ENCODE results near the gene TMEM205. TPM values are rescaled to one million over a fixed set of nuclear protein-coding genes. Genes with fewer than 3 reads are reported as not detected.
A peak's percentile ranks its signal among the peaks of the same experiment; 100 is the strongest.

Gene TMEM205
- total RNA-seq, 1 donor from 2014 or later: 46.0 TPM

- peaks cover 13% of the 10 kb centered on the region for H3K27me3 ChIP-seq (ENCODE audit: insufficient read depth, low read length)
- H3K36me3 ChIP-seq (ENCODE audit: insufficient read depth, low read length): no peaks in the 10 kb centered on the region
- peak overlapping the region; percentile 69 for H3K4me2 ChIP-seq (ENCODE audit: low read length)
- Mint-ChIP-seq H3K27me3 (ENCODE audit: low read depth, unreplicated experiment) (peaks cover 7% of the 10 kb centered on the region), H3K27ac (ENCODE audit: unreplicated experiment) (no peak overlapping the region), H3K4me1 (ENCODE audit: low read depth, unreplicated experiment) (peaks cover 1% of the 10 kb centered on the region), H3K9me3 (ENCODE audit: unreplicated experiment) (no peaks in the 10 kb centered on the region), H3K4me3 (ENCODE audit: unreplicated experiment) (peak overlapping the region; percentile 76), H3K36me3 (ENCODE audit: low read depth, unreplicated experiment) (no peaks in the 10 kb centered on the region)
- no peaks in the 10 kb centered on the region for H3K79me2 ChIP-seq (ENCODE audit: insufficient read depth, low read length)
- no peaks in the 10 kb centered on the region for H4K20me1 ChIP-seq (ENCODE audit: insufficient read depth, low read length)
- no peak overlapping the region for H2AFZ ChIP-seq (ENCODE audit: low read depth, low read length)
- FAIRE-seq (no peak), DNase-seq (ENCODE audit: low read depth) (no peak)
- no peak for TF ChIP-seq EZH2 (IDR thresholded peaks at IDR 0.05; ENCODE audit: insufficient read depth, low read length)
- TF ChIP-seq, protein P1, sequence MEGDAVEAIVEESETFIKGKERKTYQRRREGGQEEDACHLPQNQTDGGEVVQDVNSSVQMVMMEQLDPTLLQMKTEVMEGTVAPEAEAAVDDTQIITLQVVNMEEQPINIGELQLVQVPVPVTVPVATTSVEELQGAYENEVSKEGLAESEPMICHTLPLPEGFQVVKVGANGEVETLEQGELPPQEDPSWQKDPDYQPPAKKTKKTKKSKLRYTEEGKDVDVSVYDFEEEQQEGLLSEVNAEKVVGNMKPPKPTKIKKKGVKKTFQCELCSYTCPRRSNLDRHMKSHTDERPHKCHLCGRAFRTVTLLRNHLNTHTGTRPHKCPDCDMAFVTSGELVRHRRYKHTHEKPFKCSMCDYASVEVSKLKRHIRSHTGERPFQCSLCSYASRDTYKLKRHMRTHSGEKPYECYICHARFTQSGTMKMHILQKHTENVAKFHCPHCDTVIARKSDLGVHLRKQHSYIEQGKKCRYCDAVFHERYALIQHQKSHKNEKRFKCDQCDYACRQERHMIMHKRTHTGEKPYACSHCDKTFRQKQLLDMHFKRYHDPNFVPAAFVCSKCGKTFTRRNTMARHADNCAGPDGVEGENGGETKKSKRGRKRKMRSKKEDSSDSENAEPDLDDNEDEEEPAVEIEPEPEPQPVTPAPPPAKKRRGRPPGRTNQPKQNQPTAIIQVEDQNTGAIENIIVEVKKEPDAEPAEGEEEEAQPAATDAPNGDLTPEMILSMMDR (IDR thresholded peaks at IDR 0.05; ENCODE audit: insufficient read depth, low read depth, low read length): no peak
- H3K9me3 ChIP-seq (ENCODE audit: insufficient read depth, low read depth, low read length): no peaks in the 10 kb centered on the region
- H3K27ac ChIP-seq (ENCODE audit: low read depth, low read length): no peak overlapping the region
- H3K4me1 ChIP-seq (ENCODE audit: insufficient read depth, low read length): peaks cover 19% of the 10 kb centered on the region
- no peak overlapping the region for H3K4me3 ChIP-seq (ENCODE audit: insufficient read depth, low read depth, low read length)
- H3K9ac ChIP-seq (ENCODE audit: low read length): no peak overlapping the region
Measured at GRCh38 chr19:11383706-11384048, 37.6 kb upstream of the TMEM205 start.

- TF ChIP-seq, protein P1 (IDR thresholded peaks at IDR 0.05; ENCODE audit: insufficient read depth, low read depth, low read length): peak; percentile 25
- TF ChIP-seq EZH2 (IDR thresholded peaks at IDR 0.05; ENCODE audit: insufficient read depth, low read length): peak; percentile 91
- Histone ChIP-seq H3K79me2 (ENCODE audit: insufficient read depth, low read length) (no peaks in the 10 kb centered on the region), H2AFZ (ENCODE audit: low read depth, low read length) (peak overlapping the region; percentile 18), H3K27me3 (ENCODE audit: insufficient read depth, low read length) (peaks cover 13% of the 10 kb centered on the region), H3K4me2 (ENCODE audit: low read length) (peak overlapping the region; percentile 69), H3K9ac (ENCODE audit: low read length) (no peak overlapping the region), H3K27ac (ENCODE audit: low read depth, low read length) (no peak overlapping the region), H4K20me1 (ENCODE audit: insufficient read depth, low read length) (peaks cover 4% of the 10 kb centered on the region), H3K36me3 (ENCODE audit: insufficient read depth, low read length) (no peaks in the 10 kb centered on the region), H3K4me3 (ENCODE audit: insufficient read depth, low read depth, low read length) (peak overlapping the region; percentile 1), H3K4me1 (ENCODE audit: insufficient read depth, low read length) (peaks cover 25% of the 10 kb centered on the region), H3K9me3 (ENCODE audit: insufficient read depth, low read depth, low read length) (no peaks in the 10 kb centered on the region)
- peak overlapping the region; percentile 76 for H3K4me3 Mint-ChIP-seq (ENCODE audit: unreplicated experiment)
- FAIRE-seq: no peak
- H3K36me3 Mint-ChIP-seq (ENCODE audit: low read depth, unreplicated experiment): no peaks in the 10 kb centered on the region
- DNase-seq (ENCODE audit: low read depth): no peak
- H3K9me3 Mint-ChIP-seq (ENCODE audit: unreplicated experiment): no peaks in the 10 kb centered on the region
- peaks cover 6% of the 10 kb centered on the region for H3K4me1 Mint-ChIP-seq (ENCODE audit: low read depth, unreplicated experiment)
- peak overlapping the region; percentile 41 for H3K27ac Mint-ChIP-seq (ENCODE audit: unreplicated experiment)
- peaks cover 7% of the 10 kb centered on the region for H3K27me3 Mint-ChIP-seq (ENCODE audit: low read depth, unreplicated experiment)
Measured at GRCh38 chr19:11382898-11383705, 37.0 kb upstream of the TMEM205 start.

All from astrocyte (in vitro differentiated cells and primary cell).